NCI-H526 (cell line): ENCODE measurements around the gene HS1BP3.

ENCODE experiments used
- DNase-seq, 2 experiments: peaks; one replicate each; lab custom pipeline; 2025; lab: John Stamatoyannopoulos, UW

HS1BP3 gene

GRCh38 chr2:20629581-20630171 is 21.2 kb downstream of the HS1BP3 start:
- DNase-seq = no peak

- DNase-seq = no peak
Measured at GRCh38 chr2:20629181-20629580, 21.7 kb downstream of the HS1BP3 start.

- DNase-seq = no peak
Measured at GRCh38 chr2:20627712-20628380, 23.1 kb downstream of the HS1BP3 start.

GRCh38 chr2:20626698-20627513 is 24.0 kb downstream of the HS1BP3 start:
- no peak for DNase-seq

GRCh38 chr2:20626392-20626697 is 24.6 kb downstream of the HS1BP3 start:
- no peak for DNase-seq

- DNase-seq = peak in 1 of 2 experiments; percentile 16
Measured at GRCh38 chr2:20625491-20626391, 25.2 kb downstream of the HS1BP3 start.

GRCh38 chr2:20624884-20625485 is 25.9 kb downstream of the HS1BP3 start:
- no peak for DNase-seq

- DNase-seq = no peak
Measured at GRCh38 chr2:20624156-20624883, 26.6 kb downstream of the HS1BP3 start.

- no peak for DNase-seq
Measured at GRCh38 chr2:20623741-20624155, 27.1 kb downstream of the HS1BP3 start.

- DNase-seq = no peak
Measured at GRCh38 chr2:20623241-20623640, 27.7 kb downstream of the HS1BP3 start.

- no peak for DNase-seq
Measured at GRCh38 chr2:20622731-20623130, 28.2 kb downstream of the HS1BP3 start.

GRCh38 chr2:20622296-20622686 is 28.6 kb downstream of the HS1BP3 start:
- DNase-seq = no peak

GRCh38 chr2:20621366-20622295 is 29.3 kb downstream of the HS1BP3 start:
- DNase-seq = no peak

GRCh38 chr2:20620696-20621365 is 30.1 kb downstream of the HS1BP3 start:
- DNase-seq = no peak

GRCh38 chr2:20620271-20620681 is 30.6 kb downstream of the HS1BP3 start:
- no peak for DNase-seq

- DNase-seq = no peak
Measured at GRCh38 chr2:20619624-20620024, 31.3 kb downstream of the HS1BP3 start.

- no peak for DNase-seq
Measured at GRCh38 chr2:20618886-20619521, 31.9 kb downstream of the HS1BP3 start.

GRCh38 chr2:20618468-20618885 is 32.4 kb downstream of the HS1BP3 start:
- DNase-seq = no peak
